OCI-LY3 (cell line): Measurements from ENCODE around the gene ASIC1.
A peak's percentile ranks its signal among the peaks of the same experiment; 100 is the strongest.

Experiments
- H2AFZ ChIP-seq: fragments of 200-600, 300-600 bp; shearing (Covaris generic); 2 replicates; pipeline ENCODE4 v1.6.0; 2014; ENCODE audit warnings: antibody characterized with exemption, low read depth, low read length
- H3K27ac ChIP-seq: fragments of 200-600, 300-600 bp; sonication (generic); 2 replicates; pipeline ENCODE4 v1.5.1; 2014; ENCODE audit warnings: mild to moderate bottlenecking, low read length, moderate library complexity, mixed read lengths
- H3K27me3 ChIP-seq: fragments of 200-600, 300-600 bp; sonication (generic); 2 replicates; pipeline ENCODE4 v1.6.1; 2014; ENCODE audit warnings: low read depth, low read length, mixed read lengths
- H3K36me3 ChIP-seq: fragments of 200-600, 300-600 bp; sonication (generic); replicated peaks from 2 replicates; pipeline ENCODE3; 2014; ENCODE audit warnings: low read depth, low read length, mixed read lengths
- H3K4me1 ChIP-seq: fragments of 300-600, 200-600 bp; sonication (generic); 2 replicates; pipeline ENCODE4 v1.6.1; 2014; ENCODE audit warnings: low read length, mixed read lengths
- H3K4me2 ChIP-seq: fragments of 200-600, 300-600 bp; sonication (generic); 2 replicates; pipeline ENCODE4 v1.6.1; 2014; ENCODE audit warnings: low read length, mixed read lengths
- H3K4me3 ChIP-seq: fragments of 300-600, 200-600 bp; sonication (generic); 2 replicates; pipeline ENCODE4 v1.5.1; 2014; ENCODE audit warnings: antibody characterized with exemption, mild to moderate bottlenecking, low read length, moderate library complexity
- H3K79me2 ChIP-seq: fragments of 300-600, 200-600 bp; shearing (Covaris generic); 2 replicates; pipeline ENCODE4 v1.6.1; 2014; ENCODE audit warnings: mild to moderate bottlenecking, low read length, mixed read lengths
- H3K9ac ChIP-seq: fragments of 300-600, 200-600 bp; shearing (Covaris generic); 2 replicates; pipeline ENCODE4 v1.6.0; 2014; ENCODE audit warnings: mild to moderate bottlenecking, low read length, moderate library complexity
- H3K9me3 ChIP-seq: fragments of 200-600, 300-600 bp; shearing (Covaris generic); 2 replicates; pipeline ENCODE4 v1.6.1; 2014; ENCODE audit warnings: low read length, mixed read lengths; ENCODE audit not compliant: insufficient read depth
- H4K20me1 ChIP-seq: fragments of 200-600, 300-600 bp; sonication (generic); 2 replicates; pipeline ENCODE4 v1.6.1; 2016; ENCODE audit warnings: low read length, mixed read lengths; ENCODE audit not compliant: insufficient read depth
- CTCF ChIP-seq: fragments of 200-600, 300-600 bp; sonication (generic); IDR thresholded peaks from 2 replicates; pipeline ENCODE4 v1.5.1; 2014; ENCODE audit warnings: antibody characterized with exemption, low read length, low read depth
- EZH2phosphoT487 ChIP-seq: fragments of 200-600 bp; shearing (Covaris generic); IDR thresholded peaks from 2 replicates; pipeline ENCODE4 v1.6.1; 2018; ENCODE audit warnings: antibody characterized with exemption, mixed run types, low read depth

The ASIC1 gene

GRCh38 chr12:50127546-50127945, 70.2 kb downstream of the ASIC1 start:
- H3K79me2 ChIP-seq, result no peaks in the 10 kb centered on the region
- H4K20me1 ChIP-seq, result no peaks in the 10 kb centered on the region
- H3K36me3 ChIP-seq, result peaks cover 36% of the 10 kb centered on the region

GRCh38 chr12:50129290-50129689, 71.9 kb downstream of the ASIC1 start:
- Histone ChIP-seq H3K4me3 (no peak overlapping the region), H3K4me2 (no peak overlapping the region), H2AFZ (no peak overlapping the region), H4K20me1 (no peaks in the 10 kb centered on the region), H3K36me3 (peaks cover 35% of the 10 kb centered on the region), H3K27ac (no peak overlapping the region), H3K79me2 (no peaks in the 10 kb centered on the region), H3K4me1 (peaks cover 10% of the 10 kb centered on the region), H3K27me3 (no peaks in the 10 kb centered on the region), H3K9me3 (no peaks in the 10 kb centered on the region), H3K9ac (no peak overlapping the region)
- TF ChIP-seq EZH2phosphoT487 (no peak), CTCF (no peak)

More at GRCh38 chr12:50127546-50127945, 70.2 kb downstream of the ASIC1 start:
- Histone ChIP-seq H3K27ac (no peak overlapping the region), H3K9me3 (no peaks in the 10 kb centered on the region), H2AFZ (no peak overlapping the region), H3K27me3 (no peaks in the 10 kb centered on the region), H3K9ac (no peak overlapping the region), H3K4me1 (peaks cover 10% of the 10 kb centered on the region), H3K4me2 (no peak overlapping the region), H3K4me3 (no peak overlapping the region)
- no peak for TF ChIP-seq EZH2phosphoT487

GRCh38 chr12:50132505-50133135, 75.2 kb downstream of the ASIC1 start:
- TF ChIP-seq CTCF, result peak; percentile 50
- TF ChIP-seq EZH2phosphoT487, result no peak
- no peak overlapping the region for H3K4me3 ChIP-seq
- no peak overlapping the region for H3K27ac ChIP-seq
- H3K27me3 ChIP-seq, result no peaks in the 10 kb centered on the region
- H3K4me1 ChIP-seq, result no peaks in the 10 kb centered on the region
- H3K9ac ChIP-seq, result no peak overlapping the region
- H4K20me1 ChIP-seq, result no peaks in the 10 kb centered on the region
- no peaks in the 10 kb centered on the region for H3K9me3 ChIP-seq
- H3K36me3 ChIP-seq, result peaks cover 48% of the 10 kb centered on the region
- no peaks in the 10 kb centered on the region for H3K79me2 ChIP-seq
- H2AFZ ChIP-seq, result no peak overlapping the region
- H3K4me2 ChIP-seq, result no peak overlapping the region
